Measurements from ENCODE around the gene CADM1. TPM values are rescaled to one million over a fixed set of nuclear protein-coding genes. Genes with fewer than 3 reads are reported as not detected.

The CADM1 gene
- total and polyA plus RNA-seq, 4 donors = 31.7 to 243 (median 77.9) TPM

GRCh38 chr11:115219376-115219775, 284.8 kb downstream of the CADM1 start:
- Histone ChIP-seq H3K4me1 (ENCODE audit: control insufficient read depth in 5 of 5, insufficient read depth in 5 of 5, low read length in 5 of 5) (peaks cover 0 to 26% (median 2%) of the 10 kb centered on the region in 5 donors), H3K9ac (ENCODE audit: insufficient read depth in 1 of 2, low read length in 2 of 2) (no peak overlapping the region), H3K9me3 (ENCODE audit: control insufficient read depth in 4 of 4, insufficient read depth in 3 of 4, low read length in 3 of 4) (peaks cover 0 to 2% (median 0%) of the 10 kb centered on the region in 4 donors), H3K27ac (ENCODE audit: low read depth in 1 of 2, low read length in 1 of 2) (no peak overlapping the region), H3K36me3 (ENCODE audit: control insufficient read depth in 4 of 4, insufficient read depth in 4 of 4, low read length in 4 of 4) (peaks cover 0 to 8% (median 2%) of the 10 kb centered on the region in 4 donors), H3K4me3 (no peak overlapping the region), H3K27me3 (ENCODE audit: control insufficient read depth in 3 of 3, insufficient read depth in 3 of 3, low read length in 2 of 3) (no peaks in the 10 kb centered on the region)
- no peak for ATAC-seq (ENCODE audit: insufficient read depth, low FRiP score)
- DNase-seq = peak in 2 of 3 donors; percentile 48 to 71
- WGBS, 2 donors = 54 to 59% methylated on average over 3 of the region's 3 CpGs
- no peak for TF ChIP-seq CTCF (IDR thresholded peaks at IDR 0.05; ENCODE audit: control extremely low read depth, extremely low read depth)

GRCh38 chr11:115217726-115218311, 286.4 kb downstream of the CADM1 start:
- Histone ChIP-seq H3K36me3 (ENCODE audit: control insufficient read depth in 4 of 4, insufficient read depth in 4 of 4, low read length in 4 of 4) (peaks cover 0 to 10% (median 4%) of the 10 kb centered on the region in 4 donors), H3K4me1 (ENCODE audit: control insufficient read depth in 5 of 5, insufficient read depth in 5 of 5, low read length in 5 of 5) (peaks cover 0 to 26% (median 2%) of the 10 kb centered on the region in 5 donors), H3K27me3 (ENCODE audit: control insufficient read depth in 3 of 3, insufficient read depth in 3 of 3, low read length in 2 of 3) (no peaks in the 10 kb centered on the region), H3K9me3 (ENCODE audit: control insufficient read depth in 4 of 4, insufficient read depth in 3 of 4, low read length in 3 of 4) (peaks cover 0 to 2% (median 0%) of the 10 kb centered on the region in 4 donors), H3K27ac (ENCODE audit: low read depth in 1 of 2, low read length in 1 of 2) (no peak overlapping the region), H3K4me3 (no peak overlapping the region), H3K9ac (ENCODE audit: insufficient read depth in 1 of 2, low read length in 2 of 2) (no peak overlapping the region)
- WGBS, 2 donors = 79 to 86% methylated on average over 8 of the region's 8 CpGs
- DNase-seq (no peak), ATAC-seq (ENCODE audit: insufficient read depth, low FRiP score) (no peak)
- no peak for TF ChIP-seq CTCF (IDR thresholded peaks at IDR 0.05; ENCODE audit: control extremely low read depth, extremely low read depth)

GRCh38 chr11:115215694-115216617, 288.3 kb downstream of the CADM1 start:
- WGBS, 2 donors = 82 to 83% methylated on average over 11 of the region's 11 CpGs
- TF ChIP-seq CTCF (IDR thresholded peaks at IDR 0.05; ENCODE audit: control extremely low read depth, extremely low read depth) = no peak
- H3K9me3 ChIP-seq (ENCODE audit: control insufficient read depth in 4 of 4, insufficient read depth in 3 of 4, low read length in 3 of 4) = peaks cover 0 to 2% (median 0%) of the 10 kb centered on the region in 4 donors
- no peak overlapping the region for H3K9ac ChIP-seq (ENCODE audit: insufficient read depth in 1 of 2, low read length in 2 of 2)
- H3K36me3 ChIP-seq (ENCODE audit: control insufficient read depth in 4 of 4, insufficient read depth in 4 of 4, low read length in 4 of 4) = peaks cover 0 to 8% (median 4%) of the 10 kb centered on the region in 4 donors
- ATAC-seq (ENCODE audit: insufficient read depth, low FRiP score) (no peak), DNase-seq (no peak)
- H3K27me3 ChIP-seq (ENCODE audit: control insufficient read depth in 3 of 3, insufficient read depth in 3 of 3, low read length in 2 of 3) = no peaks in the 10 kb centered on the region
- peaks cover 0 to 26% (median 2%) of the 10 kb centered on the region in 5 donors for H3K4me1 ChIP-seq (ENCODE audit: control insufficient read depth in 5 of 5, insufficient read depth in 5 of 5, low read length in 5 of 5)
- H3K27ac ChIP-seq (ENCODE audit: low read depth in 1 of 2, low read length in 1 of 2) = no peak overlapping the region
- H3K4me3 ChIP-seq = no peak overlapping the region
